Kidney (tissue), 14 donors: ENCODE measurements around the gene SCGN. TPM values are rescaled to one million over a fixed set of nuclear protein-coding genes. Genes with fewer than 3 reads are reported as not detected.

Experiments used
- DNase-seq, 5 donors: peaks; one replicate each; pipeline ENCODE4 v3.0.0-alpha.2; 2013 to 2020
- FAIRE-seq: peaks from 2 replicates; lab custom pipeline; 2012; peaks lifted over from hg19 to GRCh38; lab: Jason Lieb, UNC
- H3K27ac ChIP-seq, 2 donors: one replicate each; pipeline ENCODE4 v1.7.0; 2013; ENCODE audit warnings: low read depth in 2 of 2, low read length in 2 of 2, inconsistent platforms in 1 of 2
- H3K27me3 ChIP-seq: one replicate; pipeline ENCODE4 v1.7.1; 2013; ENCODE audit warnings: low read length, inconsistent platforms; ENCODE audit not compliant: control insufficient read depth, insufficient read depth
- H3K36me3 ChIP-seq, 3 donors: one replicate each; pipeline versions ENCODE4 v1.7.0 to v1.7.1; 2013; ENCODE audit warnings: low read length in 3 of 3, control low read depth in 1 of 3, inconsistent platforms in 1 of 3; ENCODE audit not compliant: insufficient read depth in 3 of 3, control insufficient read depth in 2 of 3
- H3K4me1 ChIP-seq, 3 donors: one replicate each; pipeline versions ENCODE4 v1.7.0 to v1.7.1; 2013; ENCODE audit warnings: low read length in 3 of 3, inconsistent platforms in 1 of 3, low read depth in 1 of 3; ENCODE audit not compliant: control insufficient read depth in 2 of 3, insufficient read depth in 2 of 3
- H3K4me3 ChIP-seq, 3 donors: one replicate each; pipeline versions ENCODE4 v1.7.0 to v1.8.1; 2013; ENCODE audit warnings: low read length in 3 of 3, control low read depth in 1 of 3, inconsistent platforms in 1 of 3
- H3K9ac ChIP-seq, 3 donors: one replicate each; pipeline versions ENCODE4 v1.7.0 to v1.7.1; 2013; ENCODE audit warnings: low read length in 3 of 3, control low read depth in 1 of 3, inconsistent platforms in 1 of 3
- H3K9me3 ChIP-seq, 3 donors: one replicate each; pipeline versions ENCODE4 v1.7.0 to v1.7.1; 2013; ENCODE audit warnings: low read length in 3 of 3, control low read depth in 1 of 3, inconsistent platforms in 1 of 3; ENCODE audit not compliant: control insufficient read depth in 2 of 3, insufficient read depth in 1 of 3
- CTCF ChIP-seq: IDR thresholded peaks from 3 replicates; pipeline ENCODE4 v1.5.1; 2012; ENCODE audit warnings: mild to moderate bottlenecking, moderate library complexity, borderline replicate concordance; ENCODE audit not compliant: insufficient read depth; ENCODE audit errors: extremely low read depth
- intact Hi-C: fragments of 100-400 bp; cut with DNase I; formaldehyde crosslinking; loops from one replicate; pipeline ENCODE4 v1.11.1; 2022
- polyA plus RNA-seq: library from polyadenylated mRNA; stranded (reverse); fragments of 350-450 nt; fragmentation: Illumina TruSeq; extraction: RNeasy Lipid Tissue Mini Kit (QIAGEN cat#74804); gene quantifications from one replicate; pipeline ENCODE4 v1.2.3, GENCODE V29; 2014; ENCODE audit warnings: low read depth, low replicate concordance; ENCODE audit not compliant: insufficient read depth
- total RNA-seq: library from RNA; stranded (reverse); fragmentation: NEBNext Ultra II Directional; extraction: Animal tissue kit (Norgen Biotek cat#: 25700); gene quantifications from one replicate; pipeline ENCODE4 v1.2.1, GENCODE V29; 2021
- donor health status: control.
- donor health status: control.
- donor health status: control.
- donor health status: control.
- donor health status: control.
- donor health status: DM: yes; HTN: yes; CAD: no.
- donor health status: Normal renal cell carcinoma (clear cell type).

The SCGN gene
- total and polyA plus RNA-seq, 2 donors from 2014 or later = 0.90 to 8.7 TPM

GRCh38 chr6:25628471-25629197 is 23.4 kb upstream of the SCGN start:
- intact Hi-C loops = no loop called here

GRCh38 chr6:25629198-25629576 is 22.8 kb upstream of the SCGN start:
- Histone ChIP-seq H3K4me3 (no peak overlapping the region), H3K4me1 (no peaks in the 10 kb centered on the region), H3K9me3 (no peaks in the 10 kb centered on the region), H3K27me3 (no peaks in the 10 kb centered on the region), H3K27ac (no peak overlapping the region), H3K36me3 (no peaks in the 10 kb centered on the region), H3K9ac (no peak overlapping the region)
- FAIRE-seq (no peak), DNase-seq (no peak)
- TF ChIP-seq CTCF = no peak
- intact Hi-C loops = no loop called here

More at GRCh38 chr6:25628471-25629197, 23.4 kb upstream of the SCGN start:
- TF ChIP-seq CTCF = no peak
- DNase-seq (no peak), FAIRE-seq (no peak)
- no peaks in the 10 kb centered on the region for H3K27me3 ChIP-seq
- no peak overlapping the region for H3K27ac ChIP-seq
- H3K36me3 ChIP-seq = no peaks in the 10 kb centered on the region
- no peaks in the 10 kb centered on the region for H3K9me3 ChIP-seq
- H3K9ac ChIP-seq = no peak overlapping the region
- no peak overlapping the region for H3K4me3 ChIP-seq
- no peaks in the 10 kb centered on the region for H3K4me1 ChIP-seq

GRCh38 chr6:25630508-25631278 is 21.3 kb upstream of the SCGN start:
- Histone ChIP-seq H3K36me3 (no peaks in the 10 kb centered on the region), H3K4me1 (no peaks in the 10 kb centered on the region), H3K4me3 (no peak overlapping the region), H3K27me3 (no peaks in the 10 kb centered on the region), H3K9me3 (no peaks in the 10 kb centered on the region), H3K9ac (no peak overlapping the region), H3K27ac (no peak overlapping the region)
- intact Hi-C loops = no loop called here
- DNase-seq (no peak), FAIRE-seq (no peak)
- no peak for TF ChIP-seq CTCF
